ENCODE results near the gene RARS1.

RARS1 gene

DNA sequence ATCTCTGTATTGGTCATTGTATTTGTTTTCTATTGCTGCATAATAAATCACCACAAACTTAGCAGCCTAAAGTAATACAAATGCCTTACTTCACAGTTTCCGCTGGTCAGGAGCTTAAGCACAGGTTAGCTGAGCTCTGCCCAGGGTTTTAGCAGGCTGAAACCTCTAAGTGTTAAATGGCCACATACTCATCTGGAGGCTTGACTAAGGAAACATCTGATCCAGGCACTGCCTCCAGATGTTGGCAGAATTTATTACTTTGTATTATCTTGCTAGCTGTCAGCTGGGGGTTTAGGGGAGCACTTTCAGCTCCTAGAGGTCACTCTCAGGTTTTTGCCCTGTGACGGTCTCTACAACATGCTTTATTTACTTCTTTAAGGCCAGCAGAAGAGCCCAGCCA lies 23.2 kb upstream of the RARS1 start:
- H3K4me3 ChIP-seq (ENCODE audit: low read depth, low read length): no peak overlapping the region
- H3K36me3 ChIP-seq (ENCODE audit: control insufficient read depth, insufficient read depth, low read length): peaks cover 72% of the 10 kb centered on the region
- H3K4me1 ChIP-seq (ENCODE audit: control insufficient read depth, insufficient read depth, low read length): no peaks in the 10 kb centered on the region
- H3K27me3 ChIP-seq (ENCODE audit: control insufficient read depth, insufficient read depth, low read length): no peaks in the 10 kb centered on the region
- no peaks in the 10 kb centered on the region for H3K9me3 ChIP-seq (ENCODE audit: control insufficient read depth, insufficient read depth, low read length)
- H3K9ac ChIP-seq (ENCODE audit: low read depth, low read length): no peak overlapping the region
- no peak overlapping the region for H3K27ac ChIP-seq (ENCODE audit: low read depth, low read length)

DNA sequence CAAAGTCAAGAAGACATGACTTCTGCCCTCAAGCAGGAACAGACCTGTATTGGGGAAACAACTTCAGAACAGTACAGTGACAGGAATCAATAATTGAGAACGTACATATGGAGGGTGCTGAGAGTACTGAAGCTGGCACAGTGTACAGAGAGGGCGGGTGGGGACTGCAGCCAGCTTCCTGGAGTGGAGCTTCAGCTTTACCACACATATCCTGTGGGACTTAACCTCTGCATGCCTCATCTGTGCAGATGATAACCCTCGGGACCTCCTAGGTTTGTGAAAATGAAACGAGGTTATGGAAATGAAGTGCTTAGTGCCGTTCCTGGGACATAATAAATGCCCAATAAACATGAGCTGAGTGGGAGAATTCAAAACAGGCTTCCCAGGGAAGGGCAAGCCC lies 22.1 kb upstream of the RARS1 start:
- H3K4me3 ChIP-seq (ENCODE audit: low read depth, low read length): no peak overlapping the region
- H3K27ac ChIP-seq (ENCODE audit: low read depth, low read length): no peak overlapping the region
- no peak overlapping the region for H3K9ac ChIP-seq (ENCODE audit: low read depth, low read length)
- no peaks in the 10 kb centered on the region for H3K27me3 ChIP-seq (ENCODE audit: control insufficient read depth, insufficient read depth, low read length)
- H3K9me3 ChIP-seq (ENCODE audit: control insufficient read depth, insufficient read depth, low read length): no peaks in the 10 kb centered on the region
- peaks cover 73% of the 10 kb centered on the region for H3K36me3 ChIP-seq (ENCODE audit: control insufficient read depth, insufficient read depth, low read length)
- H3K4me1 ChIP-seq (ENCODE audit: control insufficient read depth, insufficient read depth, low read length): no peaks in the 10 kb centered on the region

DNA sequence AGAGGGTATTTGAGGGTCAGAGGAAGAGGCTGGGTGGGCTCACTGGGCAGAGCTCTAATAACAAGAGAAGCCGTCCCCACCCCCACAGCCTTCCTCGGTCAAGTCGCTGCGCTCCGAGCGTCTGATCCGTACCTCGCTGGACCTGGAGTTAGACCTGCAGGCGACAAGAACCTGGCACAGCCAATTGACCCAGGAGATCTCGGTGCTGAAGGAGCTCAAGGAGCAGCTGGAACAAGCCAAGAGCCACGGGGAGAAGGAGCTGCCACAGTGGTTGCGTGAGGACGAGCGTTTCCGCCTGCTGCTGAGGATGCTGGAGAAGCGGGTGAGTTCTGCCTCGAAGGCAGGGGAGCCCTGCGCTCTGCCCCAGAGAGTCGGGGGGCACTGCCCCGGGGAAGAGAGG lies 21.6 kb upstream of the RARS1 start:
- Histone ChIP-seq H3K27me3 (ENCODE audit: control insufficient read depth, insufficient read depth, low read length) (no peaks in the 10 kb centered on the region), H3K9ac (ENCODE audit: low read depth, low read length) (no peak overlapping the region), H3K36me3 (ENCODE audit: control insufficient read depth, insufficient read depth, low read length) (peaks cover 73% of the 10 kb centered on the region)

GRCh38 chr5:168467755-168468330 lies 18.4 kb upstream of the RARS1 start:
- no peak overlapping the region for H3K9ac ChIP-seq (ENCODE audit: low read depth, low read length)
- no peak overlapping the region for H3K27ac ChIP-seq (ENCODE audit: low read depth, low read length)
- H3K27me3 ChIP-seq (ENCODE audit: control insufficient read depth, insufficient read depth, low read length): no peaks in the 10 kb centered on the region
- H3K36me3 ChIP-seq (ENCODE audit: control insufficient read depth, insufficient read depth, low read length): peaks cover 71% of the 10 kb centered on the region
- H3K9me3 ChIP-seq (ENCODE audit: control insufficient read depth, insufficient read depth, low read length): no peaks in the 10 kb centered on the region
- H3K4me1 ChIP-seq (ENCODE audit: control insufficient read depth, insufficient read depth, low read length): no peaks in the 10 kb centered on the region
- no peak overlapping the region for H3K4me3 ChIP-seq (ENCODE audit: low read depth, low read length)

More for the DNA sequence above, 21.6 kb upstream of the RARS1 start:
- Histone ChIP-seq H3K9me3 (ENCODE audit: control insufficient read depth, insufficient read depth, low read length) (no peaks in the 10 kb centered on the region), H3K4me1 (ENCODE audit: control insufficient read depth, insufficient read depth, low read length) (no peaks in the 10 kb centered on the region), H3K4me3 (ENCODE audit: low read depth, low read length) (no peak overlapping the region), H3K27ac (ENCODE audit: low read depth, low read length) (no peak overlapping the region)

- H3K9ac ChIP-seq (ENCODE audit: low read depth, low read length): no peak overlapping the region
- no peak overlapping the region for H3K27ac ChIP-seq (ENCODE audit: low read depth, low read length)
- no peaks in the 10 kb centered on the region for H3K27me3 ChIP-seq (ENCODE audit: control insufficient read depth, insufficient read depth, low read length)
- H3K4me1 ChIP-seq (ENCODE audit: control insufficient read depth, insufficient read depth, low read length): no peaks in the 10 kb centered on the region
- peaks cover 68% of the 10 kb centered on the region for H3K36me3 ChIP-seq (ENCODE audit: control insufficient read depth, insufficient read depth, low read length)
- H3K4me3 ChIP-seq (ENCODE audit: low read depth, low read length): no peak overlapping the region
- no peaks in the 10 kb centered on the region for H3K9me3 ChIP-seq (ENCODE audit: control insufficient read depth, insufficient read depth, low read length)
Measured at GRCh38 chr5:168468836-168469235, 17.4 kb upstream of the RARS1 start.

DNA sequence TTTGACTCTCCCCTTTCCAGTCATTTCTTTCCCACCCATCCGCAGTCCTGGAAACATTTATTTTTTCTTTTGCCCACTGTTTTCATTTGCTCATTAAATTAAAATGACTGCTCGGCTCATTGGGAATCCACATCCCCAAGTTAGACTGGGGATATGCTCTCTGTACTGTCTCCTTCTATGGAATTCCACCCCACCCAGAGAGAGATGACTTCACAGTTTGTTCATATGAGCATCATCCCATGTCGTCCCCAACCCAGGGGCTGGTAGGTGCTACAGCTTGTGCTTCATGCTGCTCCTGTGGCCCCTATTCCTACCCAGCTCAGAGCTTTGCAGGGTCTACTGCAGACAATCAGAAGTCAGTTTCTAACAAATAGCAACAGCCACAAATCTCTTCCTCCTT lies 16.5 kb upstream of the RARS1 start:
- no peak overlapping the region for H3K4me3 ChIP-seq (ENCODE audit: low read depth, low read length)
- no peak overlapping the region for H3K9ac ChIP-seq (ENCODE audit: low read depth, low read length)
- no peaks in the 10 kb centered on the region for H3K9me3 ChIP-seq (ENCODE audit: control insufficient read depth, insufficient read depth, low read length)
- H3K27ac ChIP-seq (ENCODE audit: low read depth, low read length): no peak overlapping the region
- peaks cover 58% of the 10 kb centered on the region for H3K36me3 ChIP-seq (ENCODE audit: control insufficient read depth, insufficient read depth, low read length)
- H3K27me3 ChIP-seq (ENCODE audit: control insufficient read depth, insufficient read depth, low read length): no peaks in the 10 kb centered on the region
- no peaks in the 10 kb centered on the region for H3K4me1 ChIP-seq (ENCODE audit: control insufficient read depth, insufficient read depth, low read length)

GRCh38 chr5:168471785-168472184 lies 14.5 kb upstream of the RARS1 start:
- H3K9me3 ChIP-seq (ENCODE audit: control insufficient read depth, insufficient read depth, low read length): no peaks in the 10 kb centered on the region
- peaks cover 41% of the 10 kb centered on the region for H3K36me3 ChIP-seq (ENCODE audit: control insufficient read depth, insufficient read depth, low read length)
- no peak overlapping the region for H3K4me3 ChIP-seq (ENCODE audit: low read depth, low read length)
- no peak overlapping the region for H3K27ac ChIP-seq (ENCODE audit: low read depth, low read length)
- no peaks in the 10 kb centered on the region for H3K4me1 ChIP-seq (ENCODE audit: control insufficient read depth, insufficient read depth, low read length)
- H3K9ac ChIP-seq (ENCODE audit: low read depth, low read length): no peak overlapping the region
- H3K27me3 ChIP-seq (ENCODE audit: control insufficient read depth, insufficient read depth, low read length): no peaks in the 10 kb centered on the region

GRCh38 chr5:168472329-168472728 lies 13.9 kb upstream of the RARS1 start:
- peaks cover 40% of the 10 kb centered on the region for H3K36me3 ChIP-seq (ENCODE audit: control insufficient read depth, insufficient read depth, low read length)
- H3K4me1 ChIP-seq (ENCODE audit: control insufficient read depth, insufficient read depth, low read length): no peaks in the 10 kb centered on the region
- H3K9ac ChIP-seq (ENCODE audit: low read depth, low read length): no peak overlapping the region
- H3K27me3 ChIP-seq (ENCODE audit: control insufficient read depth, insufficient read depth, low read length): no peaks in the 10 kb centered on the region
- no peak overlapping the region for H3K27ac ChIP-seq (ENCODE audit: low read depth, low read length)
- no peak overlapping the region for H3K4me3 ChIP-seq (ENCODE audit: low read depth, low read length)
- no peaks in the 10 kb centered on the region for H3K9me3 ChIP-seq (ENCODE audit: control insufficient read depth, insufficient read depth, low read length)

DNA sequence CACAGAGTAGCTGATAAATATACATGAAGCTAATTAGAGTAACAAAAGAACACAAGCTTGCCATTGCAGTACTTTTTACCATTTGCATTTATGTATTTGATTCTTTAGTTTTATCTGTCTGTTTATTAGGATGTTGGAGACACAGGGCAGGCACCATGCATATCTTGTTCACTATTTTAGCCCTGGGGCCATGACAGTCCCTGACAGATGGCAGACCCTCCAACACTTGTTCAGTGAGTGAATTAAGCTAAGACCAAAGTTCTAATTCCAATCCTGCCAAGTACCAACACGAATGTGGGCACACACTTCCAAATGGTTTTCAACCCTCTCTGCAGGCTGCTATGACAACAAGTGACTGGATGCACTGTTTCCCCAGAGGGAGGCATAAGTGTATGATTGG lies 12.0 kb upstream of the RARS1 start:
- no peak overlapping the region for H3K9ac ChIP-seq (ENCODE audit: low read depth, low read length)
- no peak overlapping the region for H3K27ac ChIP-seq (ENCODE audit: low read depth, low read length)
- H3K4me1 ChIP-seq (ENCODE audit: control insufficient read depth, insufficient read depth, low read length): no peaks in the 10 kb centered on the region
- peaks cover 21% of the 10 kb centered on the region; the same call in 1 of the 2 replicates for H3K36me3 ChIP-seq (ENCODE audit: control insufficient read depth, insufficient read depth, low read length)
- H3K27me3 ChIP-seq (ENCODE audit: control insufficient read depth, insufficient read depth, low read length): no peaks in the 10 kb centered on the region
- H3K9me3 ChIP-seq (ENCODE audit: control insufficient read depth, insufficient read depth, low read length): no peaks in the 10 kb centered on the region
- H3K4me3 ChIP-seq (ENCODE audit: low read depth, low read length): no peak overlapping the region

GRCh38 chr5:168477060-168477459 lies 9.2 kb upstream of the RARS1 start:
- H3K4me1 ChIP-seq (ENCODE audit: control insufficient read depth, insufficient read depth, low read length): no peaks in the 10 kb centered on the region
- H3K27me3 ChIP-seq (ENCODE audit: control insufficient read depth, insufficient read depth, low read length): no peaks in the 10 kb centered on the region
- H3K9ac ChIP-seq (ENCODE audit: low read depth, low read length): no peak overlapping the region
- no peak overlapping the region for H3K4me3 ChIP-seq (ENCODE audit: low read depth, low read length)
- no peak overlapping the region for H3K27ac ChIP-seq (ENCODE audit: low read depth, low read length)
- H3K36me3 ChIP-seq (ENCODE audit: control insufficient read depth, insufficient read depth, low read length): 0 out of 2 replicates have a peak, but pooled peaks cover 5% of the 10 kb centered on the region
- no peaks in the 10 kb centered on the region for H3K9me3 ChIP-seq (ENCODE audit: control insufficient read depth, insufficient read depth, low read length)

DNA sequence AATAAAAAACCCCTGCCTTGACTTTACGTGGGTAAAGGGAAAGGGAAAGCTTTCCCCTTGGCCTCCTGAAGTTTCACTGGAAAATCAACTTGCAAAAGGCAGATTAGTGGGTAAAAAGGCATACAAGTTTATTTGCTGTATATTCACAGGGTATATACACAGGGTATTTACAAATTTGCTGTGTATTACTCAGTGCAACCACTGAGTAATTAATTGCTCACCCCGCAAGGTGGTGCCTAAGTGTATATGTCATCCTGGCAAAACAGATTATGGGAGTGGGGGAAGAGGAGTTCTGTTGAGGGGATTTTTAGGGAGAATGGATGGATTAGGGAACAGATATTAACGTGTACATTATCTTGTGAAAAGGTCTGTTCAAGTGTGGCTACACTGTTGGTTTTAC lies 7.1 kb upstream of the RARS1 start:
- Histone ChIP-seq H3K9ac (ENCODE audit: low read depth, low read length) (no peak overlapping the region), H3K36me3 (ENCODE audit: control insufficient read depth, insufficient read depth, low read length) (no peaks in the 10 kb centered on the region), H3K9me3 (ENCODE audit: control insufficient read depth, insufficient read depth, low read length) (no peaks in the 10 kb centered on the region), H3K4me1 (ENCODE audit: control insufficient read depth, insufficient read depth, low read length) (no peaks in the 10 kb centered on the region), H3K27me3 (ENCODE audit: control insufficient read depth, insufficient read depth, low read length) (no peaks in the 10 kb centered on the region), H3K27ac (ENCODE audit: low read depth, low read length) (no peak overlapping the region), H3K4me3 (ENCODE audit: low read depth, low read length) (no peak overlapping the region)

DNA sequence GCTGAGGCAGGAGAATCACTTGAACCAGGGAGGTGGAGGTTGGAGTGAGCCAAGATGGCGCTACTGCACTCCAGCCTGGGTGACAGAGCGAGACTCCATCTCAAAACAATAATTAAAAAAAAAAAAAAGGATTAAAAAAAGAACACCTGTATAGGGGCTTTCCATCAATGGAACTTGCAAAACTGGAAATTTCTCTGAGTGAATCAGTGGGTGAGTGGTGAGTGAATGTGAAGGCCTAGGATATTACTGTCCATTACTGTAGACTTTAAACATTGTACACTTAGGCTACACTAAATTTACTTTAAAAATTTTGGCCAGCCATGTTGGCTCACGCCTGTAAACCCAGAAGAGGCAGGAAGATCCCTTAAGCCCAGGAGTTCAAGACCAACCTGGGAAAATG lies 5.7 kb upstream of the RARS1 start:
- Histone ChIP-seq H3K27ac (ENCODE audit: low read depth, low read length) (no peak overlapping the region), H3K9ac (ENCODE audit: low read depth, low read length) (no peak overlapping the region), H3K4me1 (ENCODE audit: control insufficient read depth, insufficient read depth, low read length) (no peaks in the 10 kb centered on the region), H3K9me3 (ENCODE audit: control insufficient read depth, insufficient read depth, low read length) (no peaks in the 10 kb centered on the region), H3K4me3 (ENCODE audit: low read depth, low read length) (no peak overlapping the region), H3K36me3 (ENCODE audit: control insufficient read depth, insufficient read depth, low read length) (no peaks in the 10 kb centered on the region), H3K27me3 (ENCODE audit: control insufficient read depth, insufficient read depth, low read length) (no peaks in the 10 kb centered on the region)

Measured in HUES48 (cell line).